Measurements from ENCODE around the gene ZNF669. TPM values are rescaled to one million over a fixed set of nuclear protein-coding genes. Genes with fewer than 3 reads are reported as not detected.

Gene ZNF669
- total RNA-seq, 2 experiments from 2014 or later, result 13.2 to 15.1 TPM

- Histone ChIP-seq H3K4me3 (ENCODE audit: low read length) (no peak overlapping the region), H3K27ac (ENCODE audit: low read depth in 1 of 2, low read length in 2 of 2) (no peak overlapping the region), H3K27me3 (ENCODE audit: control insufficient read depth in 1 of 2, insufficient read depth in 2 of 2, low read length in 2 of 2) (no peaks in the 10 kb centered on the region), H3K9me3 (ENCODE audit: control insufficient read depth in 1 of 2, insufficient read depth in 1 of 2, low read length in 2 of 2) (peaks cover 7 to 32% of the 10 kb centered on the region in 2 experiments), H3K36me3 (ENCODE audit: insufficient read depth, low read length) (no peaks in the 10 kb centered on the region), H3K4me1 (ENCODE audit: insufficient read depth, low read length) (no peaks in the 10 kb centered on the region)
- Mint-ChIP-seq H3K36me3 (ENCODE audit: low read depth) (peaks cover 7% of the 10 kb centered on the region), H3K27ac (no peak overlapping the region), H3K4me1 (ENCODE audit: low read depth) (no peaks in the 10 kb centered on the region), H3K27me3 (no peaks in the 10 kb centered on the region), H3K4me3 (no peak overlapping the region), H3K9me3 (peaks cover 6% of the 10 kb centered on the region)
- ATAC-seq (ENCODE audit: poor library complexity), result no peak
- ChIA-PET POLR2A (no interaction called here), CTCF (no interaction called here)
- intact Hi-C loops (cut with DNase I, micrococcal nuclease), result no loop called here
- DNase-seq, result no peak
- TF ChIP-seq CTCF (IDR thresholded peaks at IDR 0.05), result no peak
Measured at GRCh38 chr1:247119600-247120407, 15.6 kb upstream of the ZNF669 start.

GRCh38 chr1:247118946-247119446 is 14.8 kb upstream of the ZNF669 start:
- peak in 3 of 14 experiments; percentile 20 to 63 (median 40) for DNase-seq
- Histone ChIP-seq H3K4me1 (ENCODE audit: insufficient read depth, low read length) (no peaks in the 10 kb centered on the region), H3K9me3 (ENCODE audit: control insufficient read depth in 1 of 2, insufficient read depth in 1 of 2, low read length in 2 of 2) (peaks cover 7 to 25% of the 10 kb centered on the region in 2 experiments), H3K27ac (ENCODE audit: low read depth in 1 of 2, low read length in 2 of 2) (no peak overlapping the region), H3K36me3 (ENCODE audit: insufficient read depth, low read length) (no peaks in the 10 kb centered on the region), H3K27me3 (ENCODE audit: control insufficient read depth in 1 of 2, insufficient read depth in 2 of 2, low read length in 2 of 2) (no peaks in the 10 kb centered on the region), H3K4me3 (ENCODE audit: low read length) (no peak overlapping the region)
- ChIA-PET POLR2A (no interaction called here), CTCF (no interaction called here)
- H3K4me3 Mint-ChIP-seq, result no peak overlapping the region
- intact Hi-C loops (cut with DNase I, micrococcal nuclease), result no loop called here
- H3K27ac Mint-ChIP-seq, result no peak overlapping the region
- no peak for ATAC-seq (ENCODE audit: poor library complexity)
- TF ChIP-seq CTCF (IDR thresholded peaks at IDR 0.05), result no peak
- no peaks in the 10 kb centered on the region for H3K27me3 Mint-ChIP-seq
- peaks cover 6% of the 10 kb centered on the region for H3K9me3 Mint-ChIP-seq
- no peaks in the 10 kb centered on the region for H3K4me1 Mint-ChIP-seq (ENCODE audit: low read depth)
- H3K36me3 Mint-ChIP-seq (ENCODE audit: low read depth), result no peaks in the 10 kb centered on the region

GRCh38 chr1:247115545-247115944 is 11.4 kb upstream of the ZNF669 start:
- H3K4me1 Mint-ChIP-seq (ENCODE audit: low read depth), result peaks cover 11% of the 10 kb centered on the region
- ATAC-seq (ENCODE audit: poor library complexity) (no peak), DNase-seq (peak in 1 of 14 experiments; percentile 23)
- intact Hi-C loops (cut with DNase I, micrococcal nuclease), result no loop called here
- Histone ChIP-seq H3K4me1 (ENCODE audit: insufficient read depth, low read length) (peaks cover 15% of the 10 kb centered on the region), H3K27ac (ENCODE audit: low read depth in 1 of 2, low read length in 2 of 2) (no peak overlapping the region), H3K9me3 (ENCODE audit: control insufficient read depth in 1 of 2, insufficient read depth in 1 of 2, low read length in 2 of 2) (peaks cover 0 to 32% of the 10 kb centered on the region in 2 experiments), H3K4me3 (ENCODE audit: low read length) (no peak overlapping the region), H3K36me3 (ENCODE audit: insufficient read depth, low read length) (no peaks in the 10 kb centered on the region), H3K27me3 (ENCODE audit: control insufficient read depth in 1 of 2, insufficient read depth in 2 of 2, low read length in 2 of 2) (peaks cover 8 to 21% of the 10 kb centered on the region in 2 experiments)
- no peak overlapping the region for H3K27ac Mint-ChIP-seq
- no peak overlapping the region for H3K4me3 Mint-ChIP-seq
- POLR2A ChIA-PET, result no interaction called here
- H3K9me3 Mint-ChIP-seq, result no peaks in the 10 kb centered on the region
- TF ChIP-seq CTCF (IDR thresholded peaks at IDR 0.05), result no peak
- H3K27me3 Mint-ChIP-seq, result peaks cover 17% of the 10 kb centered on the region
- no peaks in the 10 kb centered on the region for H3K36me3 Mint-ChIP-seq (ENCODE audit: low read depth)
- CTCF ChIA-PET, result no interaction called here

Measured in CD4-positive, alpha-beta T cell (primary cell).